GM12874 (cell line): Measurements from ENCODE around the gene PPDPF.

Source experiments
- TF ChIP-seq, protein P1 (sequence below): IDR thresholded peaks from 2 replicates; pipeline ENCODE4 v1.5.1; 2011; ENCODE audit warnings: low read depth, mild to moderate bottlenecking, control low read depth, low read length, moderate library complexity; ENCODE audit not compliant: insufficient read depth

Gene PPDPF

DNA sequence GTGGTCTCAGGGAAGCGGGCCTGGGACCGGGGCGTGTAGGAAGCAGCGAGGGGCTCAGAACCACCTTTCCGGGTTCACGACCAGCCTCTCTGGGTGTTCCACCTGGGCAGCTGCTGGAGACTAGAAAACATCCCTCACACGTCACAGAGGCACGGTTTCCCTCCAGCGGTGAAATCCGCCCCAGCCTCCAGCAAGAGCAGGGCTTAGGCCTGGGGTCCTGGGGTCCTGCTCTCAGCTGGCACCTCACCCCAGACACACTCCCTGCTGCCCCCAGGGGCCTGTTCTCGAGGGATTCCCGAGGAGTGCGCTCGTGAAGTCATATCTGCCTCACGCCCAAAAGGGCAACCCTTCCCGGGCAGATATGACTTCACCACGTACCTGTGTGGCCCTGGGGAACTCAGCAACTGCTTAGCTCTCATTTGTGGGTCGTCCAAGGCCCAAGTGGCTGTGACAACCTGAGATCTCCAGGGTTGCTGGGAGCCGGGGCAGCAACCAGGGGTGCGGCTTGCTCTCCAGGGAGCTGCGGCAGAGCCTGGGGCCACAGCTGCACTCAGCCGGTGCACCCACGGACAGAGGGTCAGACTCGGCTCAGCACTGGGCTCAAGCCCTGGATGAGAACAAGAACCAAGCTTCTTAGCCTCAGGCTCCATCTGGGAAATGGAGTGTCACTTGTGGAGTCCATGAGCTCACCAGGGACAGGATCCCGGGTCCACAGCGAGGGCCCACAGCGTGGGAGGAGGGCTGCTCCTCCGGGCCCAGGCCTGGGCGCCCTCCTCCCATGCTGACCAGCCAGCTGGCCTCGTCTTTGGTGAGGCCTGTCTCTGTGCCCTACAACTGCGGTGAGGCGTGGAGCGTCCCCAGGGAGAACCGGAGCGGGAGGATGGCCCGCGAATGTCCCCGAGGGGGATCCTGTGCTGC, 34.1 kb downstream of the PPDPF start:
- TF ChIP-seq, protein P1, sequence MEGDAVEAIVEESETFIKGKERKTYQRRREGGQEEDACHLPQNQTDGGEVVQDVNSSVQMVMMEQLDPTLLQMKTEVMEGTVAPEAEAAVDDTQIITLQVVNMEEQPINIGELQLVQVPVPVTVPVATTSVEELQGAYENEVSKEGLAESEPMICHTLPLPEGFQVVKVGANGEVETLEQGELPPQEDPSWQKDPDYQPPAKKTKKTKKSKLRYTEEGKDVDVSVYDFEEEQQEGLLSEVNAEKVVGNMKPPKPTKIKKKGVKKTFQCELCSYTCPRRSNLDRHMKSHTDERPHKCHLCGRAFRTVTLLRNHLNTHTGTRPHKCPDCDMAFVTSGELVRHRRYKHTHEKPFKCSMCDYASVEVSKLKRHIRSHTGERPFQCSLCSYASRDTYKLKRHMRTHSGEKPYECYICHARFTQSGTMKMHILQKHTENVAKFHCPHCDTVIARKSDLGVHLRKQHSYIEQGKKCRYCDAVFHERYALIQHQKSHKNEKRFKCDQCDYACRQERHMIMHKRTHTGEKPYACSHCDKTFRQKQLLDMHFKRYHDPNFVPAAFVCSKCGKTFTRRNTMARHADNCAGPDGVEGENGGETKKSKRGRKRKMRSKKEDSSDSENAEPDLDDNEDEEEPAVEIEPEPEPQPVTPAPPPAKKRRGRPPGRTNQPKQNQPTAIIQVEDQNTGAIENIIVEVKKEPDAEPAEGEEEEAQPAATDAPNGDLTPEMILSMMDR: no peak

DNA sequence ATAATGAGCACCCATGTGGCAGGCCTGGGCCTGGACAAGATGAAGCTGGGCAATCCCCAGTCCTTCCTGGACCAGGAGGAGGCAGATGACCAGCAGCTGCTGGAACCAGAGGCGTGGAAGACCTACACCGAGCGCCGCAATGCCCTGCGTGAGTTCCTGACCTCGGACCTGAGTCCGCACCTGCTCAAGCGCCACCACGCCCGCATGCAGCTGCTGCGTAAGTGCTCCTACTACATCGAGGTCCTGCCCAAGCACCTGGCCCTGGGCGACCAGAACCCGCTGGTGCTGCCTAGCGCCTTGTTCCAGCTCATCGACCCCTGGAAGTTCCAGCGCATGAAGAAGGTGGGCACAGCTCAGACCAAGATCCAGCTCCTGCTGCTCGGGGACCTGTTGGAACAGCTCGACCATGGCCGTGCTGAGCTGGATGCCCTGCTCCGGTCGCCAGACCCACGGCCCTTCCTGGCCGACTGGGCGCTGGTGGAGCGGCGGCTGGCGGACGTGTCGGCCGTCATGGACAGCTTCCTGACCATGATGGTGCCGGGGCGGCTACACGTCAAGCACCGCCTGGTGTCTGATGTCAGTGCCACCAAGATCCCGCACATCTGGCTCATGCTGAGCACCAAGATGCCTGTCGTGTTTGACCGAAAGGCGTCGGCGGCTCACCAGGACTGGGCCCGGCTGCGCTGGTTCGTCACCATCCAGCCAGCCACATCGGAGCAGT, 35.3 kb downstream of the PPDPF start:
- TF ChIP-seq, protein P1: no peak

DNA sequence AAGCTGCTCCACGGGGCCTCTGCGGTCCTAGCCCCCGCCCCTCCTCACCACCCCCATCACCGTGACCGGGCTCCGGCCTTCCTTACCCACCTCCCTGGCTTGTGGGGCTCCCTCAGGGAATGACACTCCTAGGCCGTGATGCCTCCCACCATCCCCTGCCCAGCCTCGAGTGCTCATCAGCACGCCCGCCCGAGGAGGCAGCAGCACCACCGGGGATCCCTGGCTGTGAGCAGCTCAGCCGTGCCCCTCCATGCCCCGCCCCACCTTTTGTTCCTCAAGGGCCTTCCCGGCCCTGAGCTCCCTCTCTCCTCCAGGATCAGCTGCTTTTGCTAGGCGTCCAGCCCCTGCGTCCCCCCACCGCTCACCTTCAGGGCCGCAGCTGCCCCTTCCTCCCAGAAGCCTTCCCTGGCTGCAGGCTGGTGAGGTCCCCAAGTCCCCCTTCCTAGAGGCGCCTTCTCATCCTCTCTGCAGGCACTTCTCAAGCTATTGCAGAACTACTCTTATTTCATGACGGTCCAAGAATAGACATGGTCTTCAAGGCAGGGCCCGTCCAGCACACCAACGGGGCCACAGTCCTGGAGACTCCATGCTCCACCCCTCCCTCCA, 36.4 kb downstream of the PPDPF start:
- TF ChIP-seq, protein P1: no peak

DNA sequence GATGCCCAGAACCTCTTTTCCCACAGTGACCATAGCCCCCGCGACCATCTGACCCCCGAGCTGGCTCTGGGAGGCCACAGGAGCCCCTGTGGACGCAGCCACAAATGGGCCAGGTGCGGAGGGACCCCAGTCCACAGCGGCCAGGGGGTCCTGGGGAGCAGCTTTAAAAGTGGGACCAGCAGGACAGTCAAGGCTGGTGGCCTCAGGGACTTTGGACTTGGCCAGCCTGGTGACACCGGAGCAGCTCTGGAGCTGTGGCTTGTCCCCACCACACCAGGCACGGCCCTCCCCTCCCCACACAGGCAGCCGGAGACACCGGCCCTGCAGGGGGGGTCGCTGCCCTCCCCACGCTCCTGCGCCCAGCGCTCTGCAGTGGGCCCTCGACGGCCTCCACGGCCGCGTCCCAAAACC, 36.9 kb downstream of the PPDPF start:
- TF ChIP-seq, protein P1: no peak

DNA sequence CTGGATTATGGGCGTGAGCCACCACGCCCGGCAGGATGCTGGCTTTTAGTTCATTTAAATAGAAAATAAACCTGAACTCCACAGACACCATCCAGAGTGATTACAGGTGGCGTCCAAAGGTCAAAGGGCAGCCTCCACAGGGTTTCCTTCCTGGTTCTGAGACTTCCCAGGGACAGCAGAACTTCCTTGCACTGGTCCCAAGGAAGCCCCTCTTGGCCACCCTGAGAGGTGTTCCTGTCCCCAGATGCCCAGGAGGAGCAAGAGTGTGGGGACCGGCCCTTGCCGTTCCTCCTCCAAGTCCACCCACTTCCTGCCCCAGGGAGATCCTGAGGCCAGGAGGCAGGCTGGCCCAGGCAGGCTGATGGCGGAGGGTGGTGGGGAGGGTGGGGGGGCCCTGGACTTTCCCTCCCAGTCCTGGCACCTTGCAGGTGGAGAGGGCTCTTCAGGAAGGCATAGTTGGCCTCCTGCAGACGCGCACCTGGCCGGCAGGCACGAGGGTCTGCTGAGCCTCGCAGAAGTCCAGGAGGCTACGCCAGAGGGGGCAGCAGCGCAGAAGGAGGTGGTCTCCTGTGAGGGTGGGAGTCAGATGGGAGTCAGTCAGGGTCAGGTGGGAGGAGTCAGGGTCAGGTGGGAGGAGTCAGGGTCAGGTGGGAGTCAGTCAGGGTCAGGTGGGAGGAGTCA, 38.4 kb downstream of the PPDPF start:
- TF ChIP-seq, protein P1: no peak

DNA sequence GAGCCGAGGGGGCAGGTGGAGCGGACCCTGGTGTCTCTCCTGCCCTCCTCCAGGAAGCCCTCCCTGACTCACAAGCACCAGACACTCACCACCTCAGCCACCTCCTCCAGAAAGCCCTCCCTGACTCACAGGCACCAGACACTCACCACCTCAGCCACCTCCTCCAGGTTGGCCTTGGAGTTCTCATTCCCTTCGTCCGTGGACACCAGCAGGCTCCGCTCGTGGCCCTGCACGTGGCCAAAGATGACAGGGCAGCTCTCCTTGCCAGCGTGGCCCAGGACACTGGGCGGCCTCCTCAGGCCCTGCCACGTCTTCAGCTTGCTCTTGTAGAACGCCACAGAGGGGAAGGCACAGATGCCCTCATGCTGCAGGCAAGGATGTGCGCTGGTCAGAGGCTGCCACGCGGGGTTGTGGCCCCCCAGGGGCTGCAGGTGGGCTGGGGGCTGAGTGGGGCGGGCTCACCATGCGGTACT, 39.8 kb downstream of the PPDPF start:
- TF ChIP-seq, protein P1: no peak
